SK-N-SH (cell line): ENCODE results near the gene NCAM2. TPM values are rescaled to one million over a fixed set of nuclear protein-coding genes. Genes with fewer than 3 reads are reported as not detected.

Experiments used
- CTCF ChIA-PET: fragments of 300-600, 350-600 bp; formaldehyde crosslinking; extraction: SDS; loops from one replicate; lab custom pipeline; 2021; lab: Yijun Ruan, JAX
- POLR2A ChIA-PET: fragments of 350-600 bp; sonication (Branson Sonifier 250); formaldehyde crosslinking; extraction: SDS; loops from one replicate; lab custom pipeline; 2020; ENCODE audit warnings: antibody characterized with exemption, inconsistent platforms; lab: Yijun Ruan, JAX
- DNase-seq: peaks from one replicate; pipeline ENCODE4 v3.0.0; 2012
- H2AFZ ChIP-seq: fragments of 200-600 bp; sonication (generic); 2 replicates; pipeline ENCODE4 v1.8.1; 2016; ENCODE audit warnings: antibody characterized with exemption, mild to moderate bottlenecking, low read depth
- H3F3A ChIP-seq: fragments of 200-600 bp; sonication (generic); replicated peaks from 2 replicates; pipeline ENCODE3; 2016; ENCODE audit warnings: antibody characterized with exemption, mild to moderate bottlenecking; ENCODE audit not compliant: insufficient read depth
- H3K27ac ChIP-seq, 2 experiments: fragments of 200-500 bp in 1 of 2; fragments of 200-600 bp in 1 of 2; sonication (Bioruptor generic) in 1 of 2; sonication (generic), shearing (Covaris generic) in 1 of 2; 2 replicates each; pipeline versions ENCODE4 v1.5.1 to v1.6.1; 2014 to 2016; ENCODE audit warnings: low read depth in 2 of 2, inconsistent platforms in 1 of 2, low read length in 1 of 2, mild to moderate bottlenecking in 1 of 2, mixed read lengths in 1 of 2
- H3K27me3 ChIP-seq: fragments of 200-600 bp; sonication (generic), shearing (Covaris generic); 2 replicates; pipeline ENCODE4 v1.6.1; 2016; ENCODE audit warnings: mixed run types; ENCODE audit not compliant: insufficient read depth
- H3K36me3 ChIP-seq, 2 experiments: fragments of 200-500 bp in 1 of 2; fragments of 200-600 bp in 1 of 2; sonication (Bioruptor generic) in 1 of 2; sonication (generic) in 1 of 2; replicated peaks in 1 of 2; 2 replicates each; pipeline versions ENCODE3 to v1.5.1; 2014 to 2016; ENCODE audit warnings: low read length in 1 of 2, mild to moderate bottlenecking in 1 of 2; ENCODE audit not compliant: insufficient read depth in 2 of 2, control insufficient read depth in 1 of 2
- H3K4me1 ChIP-seq, 2 experiments: fragments of 200-500 bp in 1 of 2; fragments of 200-600 bp in 1 of 2; sonication (Bioruptor generic) in 1 of 2; sonication (generic), shearing (Covaris generic) in 1 of 2; 2 replicates each; pipeline versions ENCODE4 v1.5.1 to v1.6.1; 2014 to 2016; ENCODE audit warnings: low read depth in 1 of 2, low read length in 1 of 2, mixed run types in 1 of 2; ENCODE audit not compliant: insufficient read depth in 2 of 2, control insufficient read depth in 1 of 2
- H3K4me2 ChIP-seq: fragments of 200-600 bp; sonication (generic), shearing (Covaris generic); 2 replicates; pipeline ENCODE4 v1.6.1; 2017; ENCODE audit warnings: mixed run types
- H3K4me3 ChIP-seq, 2 experiments: fragments of 200-500 bp in 1 of 2; fragments of 200-600 bp in 1 of 2; sonication (Bioruptor generic) in 1 of 2; sonication (generic), shearing (Covaris generic) in 1 of 2; 2 replicates each; pipeline versions ENCODE4 v1.5.1 to v1.8.1; 2014 to 2016; ENCODE audit warnings: low read depth in 2 of 2, inconsistent platforms in 1 of 2, low read length in 1 of 2, mild to moderate bottlenecking in 1 of 2, mixed read lengths in 1 of 2, moderate library complexity in 1 of 2
- H3K79me2 ChIP-seq: fragments of 200-600 bp; sonication (generic); 2 replicates; pipeline ENCODE4 v1.8.1; 2017; ENCODE audit warnings: mild to moderate bottlenecking; ENCODE audit not compliant: insufficient read depth
- H3K9ac ChIP-seq: fragments of 200-600 bp; sonication (generic); 2 replicates; pipeline ENCODE4 v1.6.1; 2017; ENCODE audit warnings: mixed run types
- H3K9me2 ChIP-seq: fragments of 200-600 bp; sonication (generic); 2 replicates; pipeline ENCODE4 v1.6.1; 2017; ENCODE audit warnings: mixed run types
- H3K9me3 ChIP-seq: fragments of 200-600 bp; sonication (generic); 2 replicates; pipeline ENCODE4 v1.6.1; 2017; ENCODE audit warnings: mixed run types, mild to moderate bottlenecking, moderate library complexity
- H4K20me1 ChIP-seq: fragments of 200-600 bp; sonication (generic); 2 replicates; pipeline ENCODE4 v1.6.1; 2017; ENCODE audit warnings: mild to moderate bottlenecking, mixed run types; ENCODE audit not compliant: insufficient read depth
- CHD2 ChIP-seq: fragments of 150-350 bp; IDR thresholded peaks from 2 replicates; pipeline ENCODE4 v1.6.1; 2018; ENCODE audit warnings: low read length; ENCODE audit not compliant: partially characterized antibody
- EP300 ChIP-seq, 2 experiments: IDR thresholded peaks; 2 replicates each; pipeline versions ENCODE4 v1.4.0 to v1.6.1; 2012; ENCODE audit warnings: borderline replicate concordance in 1 of 2, low read depth in 1 of 2, low read length in 1 of 2
- FOSL2 ChIP-seq: IDR thresholded peaks from 2 replicates; pipeline ENCODE4 v1.4.0; 2012; ENCODE audit warnings: low read depth, mild to moderate bottlenecking, moderate library complexity, borderline replicate concordance
- GABPA ChIP-seq: IDR thresholded peaks from 2 replicates; pipeline ENCODE4 v1.4.0; 2012; ENCODE audit warnings: low read depth, mild to moderate bottlenecking
- GATA2 ChIP-seq: sonication (generic); formaldehyde crosslinking; IDR thresholded peaks from 2 replicates; pipeline ENCODE4 v1.5.0; 2020; ENCODE audit warnings: mild to moderate bottlenecking, missing genetic modification reagents
- RAD21 ChIP-seq: IDR thresholded peaks from 2 replicates; pipeline ENCODE4 v1.6.1; 2012; ENCODE audit warnings: mild to moderate bottlenecking, low read length
- RCOR1 ChIP-seq: fragments of 150-350 bp; IDR thresholded peaks from 2 replicates; pipeline ENCODE4 v1.6.1; 2017; ENCODE audit warnings: antibody characterized with exemption, low read length
- RFX5 ChIP-seq: IDR thresholded peaks from 2 replicates; pipeline ENCODE4 v1.6.1; 2012; ENCODE audit warnings: mild to moderate bottlenecking, improper control_type of control experiment, low read length
- RXRA ChIP-seq: IDR thresholded peaks from 2 replicates; pipeline ENCODE4 v1.4.0; 2012; ENCODE audit warnings: low read depth, mild to moderate bottlenecking, borderline replicate concordance
- WGBS: methylation state at CpG from one replicate; pipeline ENCODE4 v1.1.6; 2017; ENCODE audit warnings: low lambda C conversion rate; 5-methylcytosine and 5-hydroxymethylcytosine counted together
- polyA plus RNA-seq, 3 experiments: library from polyadenylated mRNA; depleted of rRNA; stranded (reverse); fragments of >200 nt; gene quantifications; 2 replicates each; pipeline ENCODE4 v1.2.3, GENCODE V29; 2012
- TF ChIP-seq, protein P1 (sequence below): IDR thresholded peaks from 2 replicates; pipeline ENCODE4 v1.4.0; 2012; ENCODE audit warnings: low read depth, borderline replicate concordance
- TF ChIP-seq, protein P2 (sequence below): IDR thresholded peaks from 2 replicates; pipeline ENCODE4 v1.6.1; 2012; ENCODE audit warnings: mild to moderate bottlenecking, low read depth, low read length, moderate library complexity
- TF ChIP-seq, protein P3 (sequence below): IDR thresholded peaks from 2 replicates; pipeline ENCODE4; 2012
- TF ChIP-seq, protein P4 (sequence below): fragments of 150-350 bp; IDR thresholded peaks from 2 replicates; pipeline ENCODE4 v1.6.1; 2016; ENCODE audit warnings: mild to moderate bottlenecking, low read depth, low read length

Gene NCAM2
- polyA plus RNA-seq, 1 of the 3 experiments (the other 2 are of a cell fraction), result 2.1 TPM

DNA sequence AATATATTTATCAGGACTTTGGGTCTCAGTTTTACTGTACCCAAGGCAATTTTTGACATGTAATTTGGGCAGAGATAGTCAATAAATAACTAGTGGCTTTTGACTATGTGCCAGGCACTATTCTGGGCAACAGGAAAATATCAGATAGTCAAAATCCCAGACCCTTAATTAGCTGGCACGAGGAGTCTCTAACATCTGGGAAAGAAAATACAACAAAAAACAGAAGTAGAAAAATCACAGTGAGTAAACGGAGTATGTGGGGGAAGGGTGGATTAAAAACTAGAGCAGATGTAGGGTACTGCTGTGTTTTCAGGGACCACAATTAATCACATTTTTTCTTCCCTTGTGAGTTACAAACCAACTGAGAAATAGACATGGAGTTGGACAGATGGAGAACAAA is 217.8 kb downstream of the NCAM2 start:
- H3K4me2 ChIP-seq, result no peak overlapping the region
- 25% methylated on average over 2 of the region's 2 CpGs for WGBS
- H2AFZ ChIP-seq, result no peak overlapping the region
- H4K20me1 ChIP-seq, result no peaks in the 10 kb centered on the region
- H3K4me3 ChIP-seq, result no peak overlapping the region
- no peaks in the 10 kb centered on the region for H3K9me2 ChIP-seq
- TF ChIP-seq GATA2 (CRISPR knock-in tag) (peak; percentile 60), RCOR1 (peak; percentile 21; the same call in 1 of the 2 replicates), RXRA (no peak), EP300 (IDR thresholded peaks at IDR 0.05; ENCODE audit: borderline replicate concordance in 1 of 2, low read depth in 1 of 2, low read length in 1 of 2) (peak in 1 of 2 experiments; percentile 90; a peak in 2 of 4 replicates), FOSL2 (no peak), RAD21 (peak; percentile 23), CHD2 (peak; percentile 79)
- no peaks in the 10 kb centered on the region for H3K79me2 ChIP-seq
- H3K4me1 ChIP-seq, result peaks cover 0 to 5% of the 10 kb centered on the region in 2 experiments; a peak in 2 of 4 replicates
- H3K27ac ChIP-seq, result peak overlapping the region in 1 of 2 experiments; percentile 87; a peak in 2 of 4 replicates
- H3K9me3 ChIP-seq, result no peaks in the 10 kb centered on the region
- peak; percentile 28 for DNase-seq
- no peaks in the 10 kb centered on the region for H3K36me3 ChIP-seq
- H3K27me3 ChIP-seq, result no peaks in the 10 kb centered on the region
- no peak overlapping the region for H3K9ac ChIP-seq
- CTCF ChIA-PET, result interaction anchor here (0.9 to 2.3 kb wide), 2 partner anchors 16 to 19 kb away, joined by 3 to 8 read pairs; no protein-coding TSS in a partner anchor
- H3F3A ChIP-seq, result no peaks in the 10 kb centered on the region
- POLR2A ChIA-PET, result no interaction called here

DNA sequence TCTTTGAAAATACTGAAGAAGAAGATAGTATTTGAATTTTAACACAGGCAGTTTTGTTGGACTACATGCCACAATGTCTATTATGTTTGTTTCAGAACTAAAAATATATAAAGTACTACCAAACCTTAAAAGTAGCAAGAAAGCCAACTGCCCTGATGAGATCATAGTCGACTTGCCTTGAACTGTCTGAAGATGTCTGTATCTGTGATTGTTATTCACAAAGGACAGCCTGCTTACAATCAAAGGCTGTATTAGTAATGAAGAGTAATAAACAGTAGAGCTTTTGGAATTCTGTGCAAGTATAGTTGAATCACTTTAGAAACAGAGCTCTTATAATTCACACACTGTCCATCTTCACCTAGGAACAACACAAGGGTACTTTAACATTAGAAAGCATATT is 228.3 kb downstream of the NCAM2 start:
- WGBS, result 70% methylated on average over 1 of the region's 1 CpG
- ChIA-PET POLR2A (no interaction called here), CTCF (no interaction called here)
- Histone ChIP-seq H3K4me2 (no peak overlapping the region), H2AFZ (no peak overlapping the region), H3K79me2 (no peaks in the 10 kb centered on the region), H3K27me3 (no peaks in the 10 kb centered on the region), H3F3A (no peaks in the 10 kb centered on the region), H4K20me1 (no peaks in the 10 kb centered on the region), H3K27ac (no peak overlapping the region), H3K9me2 (no peaks in the 10 kb centered on the region), H3K4me1 (no peaks in the 10 kb centered on the region), H3K36me3 (no peaks in the 10 kb centered on the region), H3K9ac (no peak overlapping the region), H3K4me3 (no peak overlapping the region), H3K9me3 (no peaks in the 10 kb centered on the region)
- no peak for DNase-seq
- TF ChIP-seq, protein P1, sequence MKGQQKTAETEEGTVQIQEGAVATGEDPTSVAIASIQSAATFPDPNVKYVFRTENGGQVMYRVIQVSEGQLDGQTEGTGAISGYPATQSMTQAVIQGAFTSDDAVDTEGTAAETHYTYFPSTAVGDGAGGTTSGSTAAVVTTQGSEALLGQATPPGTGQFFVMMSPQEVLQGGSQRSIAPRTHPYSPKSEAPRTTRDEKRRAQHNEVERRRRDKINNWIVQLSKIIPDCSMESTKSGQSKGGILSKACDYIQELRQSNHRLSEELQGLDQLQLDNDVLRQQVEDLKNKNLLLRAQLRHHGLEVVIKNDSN, result no peak
- TF ChIP-seq EP300 (IDR thresholded peaks at IDR 0.05; ENCODE audit: borderline replicate concordance in 1 of 2, low read depth in 1 of 2, low read length in 1 of 2) (no peak), RFX5 (no peak), GABPA (no peak), CHD2 (no peak)
- TF ChIP-seq, protein P2, sequence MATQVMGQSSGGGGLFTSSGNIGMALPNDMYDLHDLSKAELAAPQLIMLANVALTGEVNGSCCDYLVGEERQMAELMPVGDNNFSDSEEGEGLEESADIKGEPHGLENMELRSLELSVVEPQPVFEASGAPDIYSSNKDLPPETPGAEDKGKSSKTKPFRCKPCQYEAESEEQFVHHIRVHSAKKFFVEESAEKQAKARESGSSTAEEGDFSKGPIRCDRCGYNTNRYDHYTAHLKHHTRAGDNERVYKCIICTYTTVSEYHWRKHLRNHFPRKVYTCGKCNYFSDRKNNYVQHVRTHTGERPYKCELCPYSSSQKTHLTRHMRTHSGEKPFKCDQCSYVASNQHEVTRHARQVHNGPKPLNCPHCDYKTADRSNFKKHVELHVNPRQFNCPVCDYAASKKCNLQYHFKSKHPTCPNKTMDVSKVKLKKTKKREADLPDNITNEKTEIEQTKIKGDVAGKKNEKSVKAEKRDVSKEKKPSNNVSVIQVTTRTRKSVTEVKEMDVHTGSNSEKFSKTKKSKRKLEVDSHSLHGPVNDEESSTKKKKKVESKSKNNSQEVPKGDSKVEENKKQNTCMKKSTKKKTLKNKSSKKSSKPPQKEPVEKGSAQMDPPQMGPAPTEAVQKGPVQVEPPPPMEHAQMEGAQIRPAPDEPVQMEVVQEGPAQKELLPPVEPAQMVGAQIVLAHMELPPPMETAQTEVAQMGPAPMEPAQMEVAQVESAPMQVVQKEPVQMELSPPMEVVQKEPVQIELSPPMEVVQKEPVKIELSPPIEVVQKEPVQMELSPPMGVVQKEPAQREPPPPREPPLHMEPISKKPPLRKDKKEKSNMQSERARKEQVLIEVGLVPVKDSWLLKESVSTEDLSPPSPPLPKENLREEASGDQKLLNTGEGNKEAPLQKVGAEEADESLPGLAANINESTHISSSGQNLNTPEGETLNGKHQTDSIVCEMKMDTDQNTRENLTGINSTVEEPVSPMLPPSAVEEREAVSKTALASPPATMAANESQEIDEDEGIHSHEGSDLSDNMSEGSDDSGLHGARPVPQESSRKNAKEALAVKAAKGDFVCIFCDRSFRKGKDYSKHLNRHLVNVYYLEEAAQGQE, result no peak
- TF ChIP-seq, protein P3, sequence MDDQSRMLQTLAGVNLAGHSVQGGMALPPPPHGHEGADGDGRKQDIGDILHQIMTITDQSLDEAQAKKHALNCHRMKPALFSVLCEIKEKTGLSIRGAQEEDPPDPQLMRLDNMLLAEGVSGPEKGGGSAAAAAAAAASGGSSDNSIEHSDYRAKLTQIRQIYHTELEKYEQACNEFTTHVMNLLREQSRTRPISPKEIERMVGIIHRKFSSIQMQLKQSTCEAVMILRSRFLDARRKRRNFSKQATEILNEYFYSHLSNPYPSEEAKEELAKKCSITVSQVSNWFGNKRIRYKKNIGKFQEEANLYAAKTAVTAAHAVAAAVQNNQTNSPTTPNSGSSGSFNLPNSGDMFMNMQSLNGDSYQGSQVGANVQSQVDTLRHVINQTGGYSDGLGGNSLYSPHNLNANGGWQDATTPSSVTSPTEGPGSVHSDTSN, result no peak
- TF ChIP-seq, protein P4, sequence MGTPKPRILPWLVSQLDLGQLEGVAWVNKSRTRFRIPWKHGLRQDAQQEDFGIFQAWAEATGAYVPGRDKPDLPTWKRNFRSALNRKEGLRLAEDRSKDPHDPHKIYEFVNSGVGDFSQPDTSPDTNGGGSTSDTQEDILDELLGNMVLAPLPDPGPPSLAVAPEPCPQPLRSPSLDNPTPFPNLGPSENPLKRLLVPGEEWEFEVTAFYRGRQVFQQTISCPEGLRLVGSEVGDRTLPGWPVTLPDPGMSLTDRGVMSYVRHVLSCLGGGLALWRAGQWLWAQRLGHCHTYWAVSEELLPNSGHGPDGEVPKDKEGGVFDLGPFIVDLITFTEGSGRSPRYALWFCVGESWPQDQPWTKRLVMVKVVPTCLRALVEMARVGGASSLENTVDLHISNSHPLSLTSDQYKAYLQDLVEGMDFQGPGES, result no peak
